Right lobe of liver (tissue), 4 donors: ENCODE results near the gene KIF1A.

Source experiments
- POLR2A ChIP-seq: fragments of 450-650 bp; IDR thresholded peaks from one replicate; pipeline ENCODE4 v1.6.1; 2017; ENCODE audit warnings: antibody characterized with exemption, mild to moderate bottlenecking
- TF ChIP-seq, protein P1 (sequence below), 4 donors: fragments of 200-600 bp in 3 of 4; fragments of 450-650 bp in 1 of 4; IDR thresholded peaks; one replicate each; pipeline versions ENCODE4 v1.5.1 to v1.8.0; 2016 to 2022; ENCODE audit warnings: antibody characterized with exemption in 4 of 4, mild to moderate bottlenecking in 2 of 4
- donor health status: DM: no; HTN: no; CAD: no.
- donor health status: DM: no; HTN: no; CAD: no.
- donor health status: DM: no; HTN: yes; CAD: no.

DNA sequence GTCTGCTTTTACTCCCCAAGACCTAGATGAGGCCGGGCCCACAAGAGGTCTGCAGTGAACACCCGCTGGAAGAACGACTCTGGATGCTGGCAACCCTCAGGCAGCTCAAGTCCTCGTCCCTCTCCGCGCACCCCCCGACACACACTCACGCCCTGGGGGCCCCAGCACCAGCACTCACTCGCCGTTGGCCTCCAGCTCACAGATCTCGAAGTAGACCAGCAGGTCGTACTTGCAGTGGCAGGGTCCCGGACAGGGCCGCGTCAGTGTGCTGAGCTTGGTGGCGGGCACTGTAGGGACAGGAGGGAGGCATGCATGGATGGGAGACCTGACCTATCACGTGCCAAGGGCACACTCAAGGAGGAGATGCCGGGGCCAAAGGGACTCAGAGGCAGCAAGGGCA, 78.9 kb downstream of the KIF1A start:
- TF ChIP-seq, protein P1, sequence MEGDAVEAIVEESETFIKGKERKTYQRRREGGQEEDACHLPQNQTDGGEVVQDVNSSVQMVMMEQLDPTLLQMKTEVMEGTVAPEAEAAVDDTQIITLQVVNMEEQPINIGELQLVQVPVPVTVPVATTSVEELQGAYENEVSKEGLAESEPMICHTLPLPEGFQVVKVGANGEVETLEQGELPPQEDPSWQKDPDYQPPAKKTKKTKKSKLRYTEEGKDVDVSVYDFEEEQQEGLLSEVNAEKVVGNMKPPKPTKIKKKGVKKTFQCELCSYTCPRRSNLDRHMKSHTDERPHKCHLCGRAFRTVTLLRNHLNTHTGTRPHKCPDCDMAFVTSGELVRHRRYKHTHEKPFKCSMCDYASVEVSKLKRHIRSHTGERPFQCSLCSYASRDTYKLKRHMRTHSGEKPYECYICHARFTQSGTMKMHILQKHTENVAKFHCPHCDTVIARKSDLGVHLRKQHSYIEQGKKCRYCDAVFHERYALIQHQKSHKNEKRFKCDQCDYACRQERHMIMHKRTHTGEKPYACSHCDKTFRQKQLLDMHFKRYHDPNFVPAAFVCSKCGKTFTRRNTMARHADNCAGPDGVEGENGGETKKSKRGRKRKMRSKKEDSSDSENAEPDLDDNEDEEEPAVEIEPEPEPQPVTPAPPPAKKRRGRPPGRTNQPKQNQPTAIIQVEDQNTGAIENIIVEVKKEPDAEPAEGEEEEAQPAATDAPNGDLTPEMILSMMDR (IDR thresholded peaks at IDR 0.05) = no peak
- no peak for TF ChIP-seq POLR2A
